ENCODE data around the gene RCVRN.
A peak's percentile ranks its signal among the peaks of the same experiment; 100 is the strongest.

The RCVRN gene

GRCh38 chr17:9898812-9899211 is 6.3 kb downstream of the RCVRN start:
- CTCF ChIA-PET, result no interaction called here
- DNase-seq (ENCODE audit: low spot score), result no peak
- no peak overlapping the region for H3K27ac ChIP-seq
- POLR2A ChIA-PET (ENCODE audit: low non-redundant PET), result no interaction called here
- no peak for TF ChIP-seq CTCF (conservative IDR thresholded peaks at IDR 0.05; ENCODE audit: low read depth)

DNA sequence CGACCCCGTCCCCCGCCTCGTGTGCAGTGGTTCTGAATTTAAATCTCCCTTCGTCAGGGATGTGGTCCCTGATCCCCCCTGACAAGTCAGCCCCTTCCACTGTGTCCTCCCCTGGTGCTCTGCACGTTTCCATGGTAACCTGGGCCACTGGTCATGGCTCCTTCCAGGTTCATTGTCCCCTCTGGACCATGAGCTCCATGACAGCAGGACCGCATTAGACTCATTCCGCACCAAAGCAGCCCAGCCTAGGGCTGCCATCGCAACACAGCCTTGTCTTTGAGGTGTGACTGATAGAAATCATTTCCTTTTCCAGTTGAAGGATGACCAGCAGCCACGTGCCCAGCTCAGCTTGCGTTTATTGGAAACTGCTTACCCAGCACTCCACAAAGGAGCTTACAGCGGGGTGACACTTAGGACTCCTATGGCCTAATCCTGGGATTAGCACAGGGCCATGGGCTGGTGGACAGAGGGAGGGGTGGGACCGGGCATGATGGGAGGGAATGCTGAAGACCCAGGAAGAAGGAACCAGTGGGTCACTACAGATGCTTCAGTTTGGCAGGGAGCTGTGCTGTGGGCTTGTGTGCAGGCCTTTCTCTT is 7.6 kb downstream of the RCVRN start:
- H3K27ac ChIP-seq, result no peak overlapping the region
- ChIA-PET POLR2A (ENCODE audit: low non-redundant PET) (no interaction called here), CTCF (no interaction called here)
- DNase-seq (ENCODE audit: low spot score), result no peak
- no peak for TF ChIP-seq CTCF (conservative IDR thresholded peaks at IDR 0.05; ENCODE audit: low read depth)

- H3K27ac ChIP-seq, result no peak overlapping the region
- POLR2A ChIA-PET (ENCODE audit: low non-redundant PET), result no interaction called here
- CTCF ChIA-PET, result no interaction called here
- no peak for DNase-seq (ENCODE audit: low spot score)
- TF ChIP-seq CTCF (conservative IDR thresholded peaks at IDR 0.05; ENCODE audit: low read depth), result no peak
These were observed 9.1 kb downstream of the RCVRN start for GRCh38 chr17:9895923-9896322.

DNA sequence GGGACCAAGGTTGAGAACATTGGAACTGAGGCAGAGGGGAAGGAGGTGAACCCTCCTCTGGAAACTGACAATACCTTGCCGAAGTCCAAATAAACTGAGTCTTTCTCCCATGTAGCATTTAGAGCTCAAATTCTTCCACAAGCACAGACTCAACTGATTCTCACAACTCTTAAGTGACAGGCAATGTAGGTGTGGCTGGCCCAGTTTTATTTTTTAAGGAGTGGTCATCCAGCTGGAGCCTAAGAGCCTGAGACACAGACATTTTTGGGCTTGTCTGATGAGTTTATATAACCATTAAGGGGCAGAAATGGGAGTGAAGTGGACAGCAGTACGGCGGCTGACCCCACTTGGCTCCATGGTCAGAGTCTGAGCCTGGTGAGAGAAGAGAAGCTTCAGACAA is 10.8 kb downstream of the RCVRN start:
- CTCF ChIA-PET, result no interaction called here
- H3K27ac ChIP-seq, result no peak overlapping the region

GRCh38 chr17:9893411-9894012 is 11.6 kb downstream of the RCVRN start:
- ChIA-PET CTCF (no interaction called here), POLR2A (ENCODE audit: low non-redundant PET) (no interaction called here)
- DNase-seq (ENCODE audit: low spot score), result no peak
- H3K27ac ChIP-seq, result no peak overlapping the region
- TF ChIP-seq CTCF (conservative IDR thresholded peaks at IDR 0.05; ENCODE audit: low read depth), result no peak

More for the DNA sequence above, 10.8 kb downstream of the RCVRN start:
- no peak for DNase-seq (ENCODE audit: low spot score)
- no peak for TF ChIP-seq CTCF (conservative IDR thresholded peaks at IDR 0.05; ENCODE audit: low read depth)
- POLR2A ChIA-PET (ENCODE audit: low non-redundant PET), result no interaction called here

DNA sequence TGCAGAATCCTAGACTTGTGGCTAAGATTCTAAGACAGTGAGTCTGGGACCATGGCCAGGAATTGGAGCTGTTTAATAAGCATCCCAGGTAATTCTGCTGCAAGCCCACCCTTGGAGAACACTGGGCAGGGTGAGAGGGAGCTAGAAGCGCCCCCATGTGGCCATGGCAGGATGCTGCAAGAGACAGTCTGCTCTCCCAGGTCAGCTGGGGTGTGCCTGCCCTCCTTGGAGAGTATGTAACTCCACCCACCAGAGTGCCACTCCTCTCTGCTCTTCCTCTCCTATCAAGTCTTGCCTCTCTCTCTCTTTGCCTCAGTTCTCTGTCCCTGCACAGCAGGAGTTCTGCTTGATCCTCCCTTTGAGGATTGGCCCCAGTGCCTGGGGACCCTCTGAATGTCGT is 14.9 kb downstream of the RCVRN start:
- POLR2A ChIA-PET (ENCODE audit: low non-redundant PET), result no interaction called here
- 0 out of 2 replicates have a peak, but pooled peaks have one; percentile 16 for TF ChIP-seq CTCF (conservative IDR thresholded peaks at IDR 0.05; ENCODE audit: low read depth)
- DNase-seq (ENCODE audit: low spot score), result peak; percentile 60
- no peak overlapping the region for H3K27ac ChIP-seq
- CTCF ChIA-PET, result interaction anchor here (0.7 to 1.1 kb wide), 2 partner anchors 27 to 59 kb away, joined by 3 read pairs; no protein-coding TSS in a partner anchor

Measured in RWPE1 (cell line).